Spleen (tissue), 7 donors: ENCODE results near the gene ZNF283.
"Not testable (repeated sequence)": the region's sequence is repeated elsewhere in the genome, so short reads cannot be mapped to it uniquely, and the experiment has no call there.

Source experiments
- POLR2AphosphoS5 ChIP-seq, 3 donors: sonication (generic); formaldehyde crosslinking; IDR thresholded peaks; one replicate each; pipeline ENCODE4 v1.5.1; 2017; ENCODE audit warnings: antibody characterized with exemption in 3 of 3
- TF ChIP-seq, protein P1 (sequence below), 11 experiments: fragments of 200-600 bp in 7 of 11; fragments of 450-650 bp in 4 of 11; sonication (generic) in 4 of 11; IDR thresholded peaks in 8 of 11; conservative IDR thresholded peaks in 3 of 11; 1 replicate in 7 of 11; 2 replicates in 4 of 11; pipeline versions ENCODE4 v1.4.0 to v1.8.0; 2016 to 2021; ENCODE audit warnings: antibody characterized with exemption in 11 of 11, inconsistent platforms in 4 of 11, mild to moderate bottlenecking in 1 of 11
- donor health status: DM: no; HTN: no; CAD: no; lungs with moderate emphysema.
- donor health status: DM: no; HTN: no; CAD: no.
- donor health status: DM: no; HTN: no; CAD: no.

DNA sequence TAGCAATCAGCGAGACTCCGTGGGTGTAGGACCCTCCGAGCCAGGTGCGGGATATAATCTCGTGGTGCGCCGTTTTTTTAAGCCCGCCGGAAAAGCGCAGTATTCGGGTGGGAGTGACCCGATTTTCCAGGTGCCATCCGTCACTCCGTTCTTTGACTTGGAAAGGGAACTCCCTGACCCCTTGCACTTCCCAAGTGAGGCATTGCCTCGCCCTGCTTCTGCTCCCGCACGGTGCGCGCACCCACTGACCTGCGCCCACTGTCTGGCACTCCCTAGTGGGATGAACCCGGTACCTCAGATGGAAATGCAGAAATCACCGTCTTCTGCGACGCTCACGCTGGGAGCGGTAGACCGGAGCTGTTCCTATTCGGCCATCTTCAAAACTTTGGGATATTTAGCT is 39.8 kb downstream of the ZNF283 start:
- TF ChIP-seq, protein P1, sequence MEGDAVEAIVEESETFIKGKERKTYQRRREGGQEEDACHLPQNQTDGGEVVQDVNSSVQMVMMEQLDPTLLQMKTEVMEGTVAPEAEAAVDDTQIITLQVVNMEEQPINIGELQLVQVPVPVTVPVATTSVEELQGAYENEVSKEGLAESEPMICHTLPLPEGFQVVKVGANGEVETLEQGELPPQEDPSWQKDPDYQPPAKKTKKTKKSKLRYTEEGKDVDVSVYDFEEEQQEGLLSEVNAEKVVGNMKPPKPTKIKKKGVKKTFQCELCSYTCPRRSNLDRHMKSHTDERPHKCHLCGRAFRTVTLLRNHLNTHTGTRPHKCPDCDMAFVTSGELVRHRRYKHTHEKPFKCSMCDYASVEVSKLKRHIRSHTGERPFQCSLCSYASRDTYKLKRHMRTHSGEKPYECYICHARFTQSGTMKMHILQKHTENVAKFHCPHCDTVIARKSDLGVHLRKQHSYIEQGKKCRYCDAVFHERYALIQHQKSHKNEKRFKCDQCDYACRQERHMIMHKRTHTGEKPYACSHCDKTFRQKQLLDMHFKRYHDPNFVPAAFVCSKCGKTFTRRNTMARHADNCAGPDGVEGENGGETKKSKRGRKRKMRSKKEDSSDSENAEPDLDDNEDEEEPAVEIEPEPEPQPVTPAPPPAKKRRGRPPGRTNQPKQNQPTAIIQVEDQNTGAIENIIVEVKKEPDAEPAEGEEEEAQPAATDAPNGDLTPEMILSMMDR (IDR thresholded peaks at IDR 0.05 in 8 of 11, conservative IDR thresholded peaks at IDR 0.05 in 3 of 11) = not testable (repeated sequence)
- not testable (repeated sequence) for TF ChIP-seq POLR2AphosphoS5 (IDR thresholded peaks at IDR 0.05)
